ENCODE data around the gene FAM171A1.

Gene FAM171A1

GRCh38 chr10:15244635-15245197, 126.4 kb downstream of the FAM171A1 start:
- no peak for DNase-seq (ENCODE audit: low spot score)

DNA sequence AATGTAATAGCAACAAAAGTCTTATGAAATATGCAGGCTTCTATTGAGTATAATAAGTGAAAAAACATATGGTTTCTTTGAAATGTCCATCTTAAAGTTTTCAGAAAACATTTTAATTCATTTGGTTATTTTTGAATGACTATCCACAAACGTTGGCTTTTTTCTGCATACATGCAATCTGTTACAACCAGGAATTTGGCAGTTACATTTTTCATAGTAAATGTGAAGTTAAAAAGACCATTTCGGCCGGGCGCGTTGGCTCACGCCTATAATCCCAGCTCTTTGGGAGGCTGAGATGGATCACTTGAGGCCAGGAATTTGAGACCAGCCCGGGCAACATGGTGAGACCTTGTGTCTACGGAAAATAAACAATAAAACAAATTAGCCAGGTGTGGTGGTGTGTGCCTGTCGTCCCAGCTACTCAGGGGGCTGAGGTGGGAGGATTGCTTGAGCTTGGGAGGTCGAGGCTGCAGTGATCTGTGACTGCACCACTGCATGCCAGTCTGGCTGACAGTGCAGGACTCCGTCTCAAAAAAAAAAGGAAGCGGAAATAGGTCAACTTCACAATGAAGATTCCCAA, 128.7 kb downstream of the FAM171A1 start:
- no peak for DNase-seq (ENCODE audit: low spot score)

GRCh38 chr10:15241306-15241705, 129.8 kb downstream of the FAM171A1 start:
- DNase-seq (ENCODE audit: low spot score), result no peak

DNA sequence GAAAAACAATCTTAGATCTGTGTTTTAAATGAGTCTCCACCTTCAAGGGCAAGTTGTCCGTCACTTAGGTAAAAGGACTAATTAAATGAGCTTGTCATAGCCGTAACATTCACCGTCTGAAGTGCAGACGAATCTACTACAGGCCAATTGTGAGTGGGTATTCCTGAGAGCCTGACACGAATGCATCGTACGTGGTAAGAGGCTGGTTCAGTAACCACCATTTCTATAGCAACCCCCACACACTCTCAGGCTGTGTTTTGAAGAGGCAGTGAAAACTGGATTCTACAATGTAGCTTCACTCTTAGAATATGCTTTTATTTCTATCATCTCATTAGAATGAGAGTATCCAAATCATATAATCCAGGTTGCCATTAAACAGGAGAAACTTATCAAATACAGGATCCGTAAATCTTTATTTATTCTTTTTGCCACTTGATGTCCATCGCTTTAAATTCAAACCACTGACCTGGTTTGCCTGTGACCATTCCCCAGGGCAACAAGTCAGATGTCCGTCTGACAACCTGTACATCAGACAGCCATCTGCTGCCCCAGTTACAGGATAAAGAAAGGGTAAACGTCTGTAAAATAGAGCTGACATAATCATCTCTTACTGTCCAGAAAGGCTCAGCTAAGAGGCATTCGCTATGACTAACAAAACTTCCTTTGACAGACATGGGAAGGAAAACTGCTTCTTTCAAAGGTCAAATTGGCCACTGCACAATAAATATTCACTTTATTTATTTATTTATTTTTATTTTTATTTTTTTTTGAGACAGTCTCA, 132.3 kb downstream of the FAM171A1 start:
- DNase-seq (ENCODE audit: low spot score), result no peak

- DNase-seq (ENCODE audit: low spot score), result no peak
These were observed 133.7 kb downstream of the FAM171A1 start for GRCh38 chr10:15237351-15237750.

GRCh38 chr10:15236340-15236739, 134.7 kb downstream of the FAM171A1 start:
- DNase-seq (ENCODE audit: low spot score), result no peak

DNA sequence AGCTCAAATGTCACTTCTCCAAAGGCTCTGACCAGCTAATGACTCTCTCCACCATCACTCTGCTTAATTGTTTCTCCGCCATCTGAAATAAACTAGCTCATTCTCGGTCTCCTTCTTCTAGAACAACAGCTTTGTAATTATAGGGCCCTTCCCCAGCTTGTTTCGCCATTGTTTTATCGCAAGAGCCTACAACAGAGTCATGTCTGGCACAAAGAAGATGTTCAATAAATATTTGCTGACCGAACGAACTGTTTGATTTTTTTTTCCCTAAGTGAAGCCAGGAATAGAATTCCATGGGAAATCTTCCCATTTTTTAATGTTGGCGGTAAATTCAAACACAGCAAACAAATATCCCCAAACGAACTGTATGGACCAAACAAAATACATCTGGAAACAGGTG, 138.8 kb downstream of the FAM171A1 start:
- no peak for DNase-seq (ENCODE audit: low spot score)

DNA sequence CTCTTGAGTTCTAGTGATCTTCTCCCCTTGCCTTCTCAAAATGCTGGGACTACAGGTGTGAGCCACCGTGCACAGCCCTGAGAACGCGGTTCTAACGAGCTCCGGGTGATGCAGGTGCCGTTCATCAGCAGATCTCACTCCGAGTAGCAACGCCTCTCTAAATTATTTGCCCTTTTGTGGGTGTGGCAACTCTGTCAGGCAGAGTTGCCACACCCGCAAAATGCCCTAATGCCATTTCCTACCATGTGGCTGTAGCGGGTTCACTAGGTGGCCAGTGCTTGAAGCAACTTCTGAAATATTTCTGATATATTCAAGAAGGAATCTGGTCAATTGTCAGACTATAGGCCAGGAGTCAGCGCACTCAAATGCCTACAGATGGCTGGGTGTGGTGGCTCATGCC, 139.7 kb downstream of the FAM171A1 start:
- no peak for DNase-seq (ENCODE audit: low spot score)

DNA sequence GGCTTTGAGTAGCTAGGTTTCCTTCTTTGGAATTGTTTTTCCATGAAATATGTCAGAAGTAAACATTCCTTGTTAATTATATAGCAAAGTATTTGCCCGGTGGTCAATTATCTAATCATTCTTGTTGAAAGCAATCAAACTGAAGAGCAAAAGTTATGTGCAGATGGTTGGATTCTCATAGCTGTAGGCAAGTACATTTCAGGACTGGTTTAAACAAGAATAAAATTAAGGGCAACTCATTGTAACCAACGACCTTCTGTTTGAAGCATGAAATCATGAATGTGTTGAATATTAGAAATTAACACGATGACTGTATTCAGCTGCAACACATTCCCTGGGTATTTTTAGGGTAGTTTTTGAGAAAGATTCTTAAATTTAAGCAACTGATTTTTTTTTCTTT, 140.8 kb downstream of the FAM171A1 start:
- no peak for DNase-seq (ENCODE audit: low spot score)

DNA sequence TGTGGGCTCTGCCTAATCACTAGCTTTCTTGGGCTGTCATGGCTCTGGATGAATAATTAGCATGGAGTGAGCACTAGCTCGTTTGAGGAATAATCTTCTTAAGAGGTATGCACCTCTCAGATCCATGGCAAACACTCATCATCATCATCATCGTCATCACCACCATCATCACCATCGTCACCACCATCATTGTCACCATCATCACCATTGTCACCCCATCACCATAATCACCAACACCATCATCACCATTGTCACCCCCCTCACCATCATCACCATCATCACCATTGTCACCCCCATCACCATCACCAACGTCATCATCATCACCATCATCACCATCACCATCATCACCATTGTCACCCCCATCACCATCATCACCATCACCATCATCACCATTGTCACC, 141.8 kb downstream of the FAM171A1 start:
- DNase-seq (ENCODE audit: low spot score), result no peak

- no peak for DNase-seq (ENCODE audit: low spot score)
These were observed 142.7 kb downstream of the FAM171A1 start for GRCh38 chr10:15228426-15228825.

- no peak for DNase-seq (ENCODE audit: low spot score)
These were observed 143.3 kb downstream of the FAM171A1 start for GRCh38 chr10:15227611-15228372.

DNA sequence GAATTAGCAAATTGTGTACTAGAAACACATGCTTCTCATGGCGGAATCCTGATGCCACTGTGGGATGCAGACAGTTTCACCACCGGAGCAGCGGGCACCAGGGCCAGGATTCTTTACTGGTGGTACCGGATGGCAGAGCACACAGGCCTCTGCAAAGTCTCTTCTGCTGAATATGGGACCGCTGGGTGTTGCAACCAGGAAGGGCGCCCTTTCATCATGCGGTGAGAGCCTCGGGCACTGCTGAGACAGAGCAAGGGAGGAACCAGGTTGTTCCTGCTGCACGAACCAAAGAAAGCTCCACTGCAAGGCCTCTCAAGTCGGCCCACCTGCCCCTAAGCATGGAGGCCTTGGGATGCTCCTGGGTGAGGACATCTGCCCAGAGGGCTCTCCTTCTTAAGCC, 145.6 kb downstream of the FAM171A1 start:
- no peak for DNase-seq (ENCODE audit: low spot score)

- DNase-seq (ENCODE audit: low spot score), result no peak
These were observed 146.1 kb downstream of the FAM171A1 start for GRCh38 chr10:15224948-15225347.

DNA sequence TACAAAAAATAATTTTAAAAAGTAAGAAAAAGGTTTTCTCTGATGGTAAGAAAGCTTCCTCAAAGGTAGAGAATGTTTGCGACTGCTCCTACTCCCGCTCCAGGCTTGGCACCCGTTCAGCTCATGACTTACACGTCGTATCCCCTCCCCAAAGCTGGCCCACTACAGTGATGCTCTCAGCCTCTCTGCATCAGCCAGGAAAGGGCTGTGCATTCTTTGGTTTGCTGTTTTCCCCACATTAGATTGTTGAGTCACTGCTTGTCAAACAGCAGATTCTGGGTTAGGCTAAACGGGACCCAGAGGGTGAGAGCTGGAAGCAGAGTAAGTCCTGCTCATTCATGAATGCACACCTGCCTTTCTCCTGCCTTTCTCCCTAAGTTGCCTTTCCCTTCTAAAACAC, 147.9 kb downstream of the FAM171A1 start:
- no peak for DNase-seq (ENCODE audit: low spot score)

- DNase-seq (ENCODE audit: low spot score), result no peak
These were observed 148.6 kb downstream of the FAM171A1 start for GRCh38 chr10:15222511-15222910.

DNA sequence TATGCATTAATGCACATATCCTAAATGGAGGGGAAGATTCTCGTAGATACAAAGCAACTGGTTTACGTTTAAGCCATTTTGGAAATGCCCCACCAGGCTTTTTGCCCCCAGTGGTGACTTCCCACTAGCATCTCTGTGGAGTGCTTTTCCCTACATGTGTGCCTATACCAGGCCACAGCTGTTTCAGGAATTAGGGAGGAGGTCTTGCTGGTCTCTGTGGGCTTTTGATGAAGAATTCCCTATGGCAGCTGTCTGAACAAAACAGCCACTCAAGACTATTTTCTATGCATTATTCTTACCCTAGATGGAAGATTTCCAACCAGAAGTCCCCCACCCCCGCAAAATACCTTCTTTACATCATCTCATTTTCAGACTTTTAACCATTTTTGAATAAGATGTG, 150.6 kb downstream of the FAM171A1 start:
- no peak for DNase-seq (ENCODE audit: low spot score)

GRCh38 chr10:15216700-15217099, 154.4 kb downstream of the FAM171A1 start:
- no peak for DNase-seq (ENCODE audit: low spot score)

GRCh38 chr10:15214237-15214636, 156.9 kb downstream of the FAM171A1 start:
- no peak for DNase-seq (ENCODE audit: low spot score)

DNA sequence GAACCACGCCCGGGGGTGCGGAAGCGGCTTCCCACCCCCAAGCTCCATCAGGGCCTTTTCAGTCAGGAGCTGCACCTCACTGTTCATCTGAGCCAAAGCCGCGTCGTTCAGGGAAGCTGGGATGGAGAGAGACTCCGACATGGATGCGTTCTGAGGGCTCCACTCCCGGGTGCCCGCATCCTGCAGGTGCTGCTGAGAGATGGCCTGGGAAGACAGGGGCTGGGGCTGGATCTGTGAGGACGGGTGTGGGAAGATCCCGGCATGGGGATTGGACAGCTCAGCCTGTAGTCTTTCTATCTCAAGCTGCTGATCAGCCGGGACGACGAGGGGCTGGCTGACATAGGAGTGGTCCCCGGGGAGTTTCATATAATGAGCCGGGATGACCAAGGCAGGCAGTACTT, 157.6 kb downstream of the FAM171A1 start:
- no peak for DNase-seq (ENCODE audit: low spot score)

DNA sequence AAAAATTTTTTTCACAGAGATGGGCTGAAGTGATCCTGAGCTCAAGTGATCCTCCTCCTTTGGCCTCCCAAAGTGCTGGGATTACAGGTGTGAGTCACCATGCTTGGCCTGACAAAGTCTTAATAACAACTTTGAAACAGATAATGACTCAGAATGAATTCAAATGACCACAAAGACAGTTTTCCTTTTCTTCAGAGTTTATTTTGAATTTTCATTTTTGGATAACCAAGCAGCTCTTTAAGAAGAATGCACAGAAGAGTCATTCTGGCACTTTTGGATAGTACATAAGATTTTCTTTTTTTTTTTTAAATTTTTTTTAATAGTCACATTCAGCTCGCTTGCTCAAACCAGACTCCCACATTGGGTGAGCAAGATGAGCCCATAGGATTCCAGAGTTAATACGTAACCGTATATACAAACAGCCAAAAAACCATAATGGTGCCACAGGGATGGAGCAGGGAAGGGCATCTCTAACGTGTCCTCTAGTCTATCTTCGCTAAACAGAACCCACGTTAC, 159.6 kb downstream of the FAM171A1 start:
- no peak for DNase-seq (ENCODE audit: low spot score)

DNA sequence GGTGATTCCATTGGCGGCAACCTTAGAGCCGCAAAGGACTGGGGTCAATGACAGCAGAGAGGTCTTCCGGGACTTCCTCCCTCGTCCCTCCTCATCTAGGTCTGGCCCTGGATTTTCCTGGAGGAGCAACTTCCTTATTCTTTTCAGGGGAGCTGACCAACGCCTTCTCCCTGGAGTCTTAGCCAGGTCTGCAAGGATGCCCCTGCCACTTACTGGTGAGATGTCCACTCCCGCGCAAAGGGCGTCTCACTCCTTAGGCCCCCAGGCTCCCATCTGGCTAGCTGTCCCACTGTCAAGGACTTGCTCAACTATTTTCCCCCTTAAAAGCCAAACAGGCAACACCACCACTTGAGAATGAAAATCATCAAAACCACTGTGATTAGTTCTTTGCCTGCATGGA, 160.6 kb downstream of the FAM171A1 start:
- no peak for DNase-seq (ENCODE audit: low spot score)

Data from germinal center (tissue), 1 donor.